Upper lobe of left lung (tissue), 6 donors: Measurements from ENCODE around the gene VWA8. TPM values are rescaled to one million over a fixed set of nuclear protein-coding genes. Genes with fewer than 3 reads are reported as not detected.

Experiments used
- ATAC-seq, 2 donors: fragments of 200-7000 bp; cut with Tn5 transposase; one replicate each; pipeline ENCODE4 v1.9.1; 2022; ENCODE audit warnings: mild to moderate bottlenecking in 2 of 2, moderate library complexity in 2 of 2; ENCODE audit not compliant: low FRiP score in 2 of 2
- DNase-seq, 2 donors: peaks; one replicate each; pipeline ENCODE4 v3.0.0-alpha.2; 2019 to 2020
- H3K27ac ChIP-seq, 4 donors: fragments of 200-600 bp; sonication (generic); one replicate each; pipeline ENCODE4 v1.5.1; 2016 to 2019
- H3K27me3 ChIP-seq, 4 donors: fragments of 200-600 bp; sonication (generic); one replicate each; pipeline ENCODE4 v1.5.1; 2017 to 2019
- H3K36me3 ChIP-seq, 4 donors: fragments of 200-600 bp; sonication (generic); one replicate each; pipeline ENCODE4 v1.5.1; 2016 to 2019
- H3K4me1 ChIP-seq, 4 donors: fragments of 200-600 bp; sonication (generic); one replicate each; pipeline ENCODE4 v1.5.1; 2018 to 2019
- H3K4me3 ChIP-seq, 4 donors: fragments of 200-600 bp; sonication (generic); one replicate each; pipeline ENCODE4 v1.5.1; 2017 to 2019; ENCODE audit warnings: mild to moderate bottlenecking in 2 of 4, moderate library complexity in 1 of 4
- H3K9me3 ChIP-seq, 4 donors: fragments of 200-600 bp; sonication (generic); one replicate each; pipeline ENCODE4 v1.5.1; 2018 to 2019
- CTCF ChIP-seq, 6 experiments: fragments of 450-650 bp in 4 of 6; fragments of 200-600 bp in 2 of 6; sonication (generic) in 2 of 6; IDR thresholded peaks; one replicate each; pipeline ENCODE4 v1.5.1; 2016 to 2019; ENCODE audit warnings: antibody characterized with exemption in 6 of 6
- EP300 ChIP-seq, 4 donors: sonication (generic); formaldehyde crosslinking; IDR thresholded peaks; one replicate each; pipeline ENCODE4 v1.5.1; 2017; ENCODE audit warnings: antibody characterized with exemption in 4 of 4, control low read depth in 2 of 4
- POLR2A ChIP-seq, 4 donors: fragments of 450-650 bp; IDR thresholded peaks; one replicate each; pipeline ENCODE4 v1.5.1; 2016 to 2017; ENCODE audit warnings: antibody characterized with exemption in 4 of 4, mild to moderate bottlenecking in 2 of 4
- POLR2AphosphoS5 ChIP-seq, 2 donors: sonication (generic); formaldehyde crosslinking; IDR thresholded peaks; one replicate each; pipeline ENCODE4 v1.5.1; 2017; ENCODE audit warnings: antibody characterized with exemption in 2 of 2
- WGBS, 2 donors: methylation state at CpG; one replicate each; pipeline ENCODE4 v1.1.5; 2017 to 2018; 5-methylcytosine and 5-hydroxymethylcytosine counted together
- total RNA-seq, 6 donors: library from RNA; depleted of rRNA in 4 of 6; stranded (reverse); fragments of >200 nt in 4 of 6; gene quantifications; one replicate each; pipeline versions ENCODE4 v1.1.0 to v1.2.1, GENCODE V29; 2016 to 2021
- donor health status: DM: no; HTN: no; CAD: no; lungs with moderate emphysema.
- donor health status: DM: no; HTN: yes; CAD: no; lungs with severe emphysema.

VWA8 gene
- total RNA-seq, 6 donors from 2014 or later: 15.0 to 39.8 (median 16.9) TPM

GRCh38 chr13:41691274-41691673, 269.6 kb downstream of the VWA8 start:
- ATAC-seq (no peak), DNase-seq (no peak)
- TF ChIP-seq CTCF (IDR thresholded peaks at IDR 0.05) (no peak), POLR2A (IDR thresholded peaks at IDR 0.05) (no peak), EP300 (IDR thresholded peaks at IDR 0.05) (no peak)
- Histone ChIP-seq H3K4me1 (peaks cover 15 to 23% (median 21%) of the 10 kb centered on the region in 4 donors), H3K36me3 (peaks cover 0 to 16% (median 0%) of the 10 kb centered on the region in 4 donors), H3K27me3 (no peaks in the 10 kb centered on the region), H3K9me3 (no peaks in the 10 kb centered on the region), H3K4me3 (no peak overlapping the region), H3K27ac (no peak overlapping the region)
- 73 to 84% methylated on average over 1 of the region's 1 CpG for WGBS, 2 donors

GRCh38 chr13:41682766-41683165, 278.1 kb downstream of the VWA8 start:
- Histone ChIP-seq H3K4me1 (peaks cover 0 to 7% (median 2%) of the 10 kb centered on the region in 4 donors), H3K9me3 (no peaks in the 10 kb centered on the region), H3K36me3 (peaks cover 0 to 10% (median 0%) of the 10 kb centered on the region in 4 donors), H3K27me3 (no peaks in the 10 kb centered on the region), H3K27ac (no peak overlapping the region), H3K4me3 (no peak overlapping the region)
- no peak for DNase-seq
- WGBS, 2 donors: 92 to 94% methylated on average over 3 of the region's 3 CpGs
- ATAC-seq: no peak
- no peak for TF ChIP-seq EP300 (IDR thresholded peaks at IDR 0.05)
- no peak for TF ChIP-seq POLR2A (IDR thresholded peaks at IDR 0.05)
- TF ChIP-seq CTCF (IDR thresholded peaks at IDR 0.05): no peak
- TF ChIP-seq POLR2AphosphoS5 (IDR thresholded peaks at IDR 0.05): no peak

GRCh38 chr13:41682001-41682400, 278.9 kb downstream of the VWA8 start:
- 87 to 88% methylated on average over 2 of the region's 2 CpGs for WGBS, 2 donors
- ATAC-seq (no peak), DNase-seq (no peak)
- no peak for TF ChIP-seq CTCF (IDR thresholded peaks at IDR 0.05)
- no peak for TF ChIP-seq EP300 (IDR thresholded peaks at IDR 0.05)
- TF ChIP-seq POLR2AphosphoS5 (IDR thresholded peaks at IDR 0.05): no peak
- TF ChIP-seq POLR2A (IDR thresholded peaks at IDR 0.05): no peak
- peaks cover 0 to 7% (median 2%) of the 10 kb centered on the region in 4 donors for H3K4me1 ChIP-seq
- H3K36me3 ChIP-seq: peaks cover 0 to 10% (median 0%) of the 10 kb centered on the region in 4 donors
- H3K4me3 ChIP-seq: no peak overlapping the region
- H3K27me3 ChIP-seq: no peaks in the 10 kb centered on the region
- H3K9me3 ChIP-seq: no peaks in the 10 kb centered on the region
- no peak overlapping the region for H3K27ac ChIP-seq

- TF ChIP-seq POLR2AphosphoS5 (IDR thresholded peaks at IDR 0.05): no peak
- no peak for TF ChIP-seq EP300 (IDR thresholded peaks at IDR 0.05)
- no peak for TF ChIP-seq CTCF (IDR thresholded peaks at IDR 0.05)
- no peak for TF ChIP-seq POLR2A (IDR thresholded peaks at IDR 0.05)
- ATAC-seq: no peak
- H3K4me1 ChIP-seq: peaks cover 0 to 7% (median 2%) of the 10 kb centered on the region in 4 donors
- H3K27me3 ChIP-seq: no peaks in the 10 kb centered on the region
- peaks cover 0 to 10% (median 0%) of the 10 kb centered on the region in 4 donors for H3K36me3 ChIP-seq
- whole genome bisulfite sequencing, 2 donors: 65 to 73% methylated on average over 3 of the region's 3 CpGs
- no peak overlapping the region for H3K27ac ChIP-seq
- H3K9me3 ChIP-seq: no peaks in the 10 kb centered on the region
- DNase-seq: no peak
- no peak overlapping the region for H3K4me3 ChIP-seq
These were observed 279.3 kb downstream of the VWA8 start for GRCh38 chr13:41681587-41681986.

GRCh38 chr13:41680900-41681299, 280.0 kb downstream of the VWA8 start:
- WGBS, 2 donors: 89 to 96% methylated on average over 2 of the region's 2 CpGs
- Histone ChIP-seq H3K36me3 (peaks cover 0 to 10% (median 0%) of the 10 kb centered on the region in 4 donors), H3K27ac (no peak overlapping the region), H3K9me3 (no peaks in the 10 kb centered on the region), H3K27me3 (no peaks in the 10 kb centered on the region), H3K4me1 (peaks cover 0 to 7% (median 2%) of the 10 kb centered on the region in 4 donors), H3K4me3 (no peak overlapping the region)
- no peak for DNase-seq
- no peak for ATAC-seq
- TF ChIP-seq EP300 (IDR thresholded peaks at IDR 0.05): no peak
- no peak for TF ChIP-seq POLR2A (IDR thresholded peaks at IDR 0.05)
- TF ChIP-seq CTCF (IDR thresholded peaks at IDR 0.05): no peak
- TF ChIP-seq POLR2AphosphoS5 (IDR thresholded peaks at IDR 0.05): no peak
